HG03378 (cell line): ENCODE results near the gene TAF11L8.
"Not testable (repeated sequence)": the region's sequence is repeated elsewhere in the genome, so short reads cannot be mapped to it uniquely, and the experiment has no call there.

ENCODE experiments used
- ATAC-seq: cut with Tn5 transposase; IDR thresholded peaks from one replicate; pipeline ENCODE4 v1.9.1; 2021; ENCODE audit warnings: mild to moderate bottlenecking, moderate library complexity; ENCODE audit not compliant: unreplicated experiment

Gene TAF11L8

DNA sequence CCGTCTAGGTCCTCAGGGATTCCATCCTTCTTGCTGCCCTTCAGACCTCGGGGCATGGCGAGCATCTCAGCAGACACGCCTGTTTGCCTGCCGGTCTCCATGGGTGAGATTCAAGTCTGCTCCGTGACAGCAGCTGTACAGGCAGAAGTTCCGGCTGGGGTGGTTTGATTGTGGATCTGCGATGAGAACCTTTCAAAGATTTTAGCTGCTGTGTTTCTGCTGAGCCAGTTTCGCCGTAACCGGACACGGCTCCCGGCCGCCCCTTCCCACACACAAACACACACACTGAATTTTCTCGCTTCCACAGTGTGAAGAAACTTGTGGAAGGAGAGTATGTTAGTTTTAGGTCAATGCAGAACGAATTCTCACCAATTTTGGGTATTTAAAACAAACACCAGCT lies at the start of gene TAF11L8:
TAF11L8 (minus strand) TSS at position 101 of the 400 bp plus-strand sequence.
- not testable (repeated sequence) for ATAC-seq

DNA sequence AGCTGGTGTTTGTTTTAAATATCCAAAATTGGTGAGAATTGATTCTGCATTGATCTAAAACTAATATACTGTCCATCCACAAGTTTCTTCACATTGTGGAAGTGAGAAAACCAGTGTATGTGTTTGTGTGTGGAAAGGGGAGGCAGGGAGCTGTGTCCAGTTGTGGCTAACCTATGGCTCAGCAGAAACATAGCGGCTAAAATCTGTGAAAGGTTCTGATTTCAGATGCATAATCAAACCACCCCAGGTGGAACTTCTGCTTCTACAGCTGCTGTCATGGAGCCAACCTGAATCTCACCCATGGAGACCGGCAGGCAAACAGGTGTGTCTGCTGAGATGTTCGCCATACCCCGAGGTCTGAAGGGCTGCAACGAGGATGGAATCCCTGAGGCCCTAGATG lies 43.4 kb upstream of the TAF11L8 start, which contains the start of gene TAF11L14:
TAF11L14 (plus strand) TSS at position 301 of the 400 bp plus-strand sequence.
- no peak for ATAC-seq

DNA sequence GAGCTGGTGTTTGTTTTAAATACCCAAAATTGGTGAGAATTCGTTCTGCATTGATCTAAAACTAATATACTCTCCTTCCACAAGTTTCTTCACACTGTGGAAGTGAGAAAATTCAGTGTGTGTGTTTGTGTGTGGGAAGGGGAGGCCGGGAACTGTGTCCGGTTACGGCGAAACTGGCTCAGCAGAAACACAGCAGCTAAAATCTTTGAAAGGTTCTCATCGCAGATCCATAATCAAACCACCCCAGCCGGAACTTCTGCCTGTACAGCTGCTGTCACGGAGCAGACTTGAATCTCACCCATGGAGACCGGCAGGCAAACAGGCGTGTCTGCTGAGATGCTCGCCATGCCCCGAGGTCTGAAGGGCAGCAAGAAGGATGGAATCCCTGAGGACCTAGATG lies 41.0 kb upstream of the TAF11L8 start, which contains the start of gene TAF11L13:
TAF11L13 (plus strand) TSS at position 301 of the 400 bp plus-strand sequence.
- ATAC-seq, result not testable (repeated sequence)

DNA sequence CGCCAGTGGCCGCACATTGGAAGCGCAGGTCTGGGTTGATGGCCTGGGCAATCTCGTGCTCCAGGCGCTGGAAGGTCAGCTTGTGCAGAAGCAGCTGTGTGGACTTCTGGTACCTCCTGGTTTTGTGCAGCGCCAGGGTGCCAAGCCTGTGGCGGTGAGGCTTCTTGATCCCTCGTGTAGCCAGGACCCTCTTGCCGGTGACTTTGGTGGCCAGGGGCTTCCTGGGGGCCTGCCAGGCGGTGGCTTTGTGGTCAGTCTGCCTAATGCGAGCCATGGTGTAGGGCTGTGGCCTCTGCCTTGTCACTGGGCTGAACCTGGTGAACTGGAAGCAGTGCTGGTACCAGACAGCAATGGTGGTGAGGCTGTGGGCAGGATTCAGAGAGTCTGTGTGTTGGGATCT lies 34.9 kb upstream of the TAF11L8 start:
- ATAC-seq, result no peak

DNA sequence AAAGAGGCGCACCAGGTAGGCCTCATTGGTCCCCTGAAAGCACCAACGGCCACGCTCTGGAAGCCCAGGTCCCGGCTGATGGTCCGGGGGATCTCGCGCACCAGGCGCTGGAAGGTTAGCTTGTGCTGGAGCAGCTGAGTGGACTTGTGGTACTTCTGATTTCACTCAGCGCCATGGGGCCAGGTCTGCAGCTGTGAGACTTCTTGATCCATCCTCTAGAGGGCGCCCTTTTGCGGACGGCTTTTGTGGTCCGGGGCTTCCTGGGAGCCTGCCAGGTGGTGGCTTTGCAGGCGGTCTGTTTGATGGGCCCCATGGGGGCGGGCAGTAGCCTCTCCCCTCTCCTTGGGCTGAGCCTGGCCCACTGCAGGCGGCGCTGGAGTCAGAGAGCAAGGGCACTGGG lies 29.9 kb upstream of the TAF11L8 start:
- no peak for ATAC-seq

DNA sequence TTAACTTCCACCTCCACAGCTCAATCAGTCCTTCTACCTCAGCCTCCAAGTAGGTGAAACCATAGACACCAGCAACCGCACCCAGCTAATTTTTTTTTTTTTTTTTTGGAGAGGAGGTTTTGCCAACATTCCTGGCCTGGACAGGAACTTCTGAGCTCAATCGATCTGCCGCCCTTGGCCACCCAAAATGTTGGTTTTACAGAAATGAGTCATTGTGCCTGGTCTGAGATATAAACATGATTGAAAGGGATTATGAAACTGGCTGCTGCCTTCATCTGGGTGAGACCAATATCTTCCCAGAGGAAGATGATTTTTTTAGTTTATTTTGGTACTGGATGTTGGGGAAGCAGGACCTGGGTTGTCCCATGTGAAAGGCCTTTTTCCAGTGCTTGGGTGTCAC lies 28.6 kb upstream of the TAF11L8 start:
- no peak for ATAC-seq

DNA sequence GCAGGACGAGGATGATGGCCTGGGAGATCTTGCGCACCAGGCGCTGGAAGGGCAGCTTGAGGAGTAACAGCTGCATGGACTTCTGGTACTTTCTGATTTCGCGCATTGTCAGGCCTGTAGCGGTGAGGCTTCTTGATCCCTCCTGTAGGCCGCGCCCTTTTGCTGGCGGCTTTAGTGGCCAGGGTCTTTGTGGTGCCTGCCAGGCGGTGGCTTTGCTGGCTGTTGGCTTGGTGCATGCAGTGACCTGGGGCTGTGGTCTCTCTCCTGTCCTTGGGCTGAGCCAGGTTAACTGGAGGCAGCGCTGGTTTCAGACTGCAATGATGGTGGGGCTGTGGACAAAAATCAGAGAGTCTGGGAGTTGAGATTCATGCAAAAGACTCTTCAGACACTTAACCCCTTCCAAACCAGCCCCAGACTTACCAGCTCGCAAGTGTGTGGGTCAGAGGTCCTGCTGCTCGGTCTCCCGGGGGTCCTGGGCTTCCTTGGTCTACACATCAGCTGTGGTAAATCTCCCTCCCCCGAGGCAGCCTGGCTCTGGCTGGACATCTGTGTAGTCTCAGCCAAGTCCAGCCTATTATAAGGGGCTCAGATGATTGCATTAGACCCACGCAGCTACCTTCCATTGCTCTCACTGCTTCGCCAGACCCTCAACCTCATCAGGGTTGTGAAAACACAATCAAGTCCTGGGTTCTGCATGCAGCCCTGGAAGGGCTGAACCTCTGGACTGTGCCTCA lies 24.3 kb upstream of the TAF11L8 start:
- ATAC-seq, result no peak

DNA sequence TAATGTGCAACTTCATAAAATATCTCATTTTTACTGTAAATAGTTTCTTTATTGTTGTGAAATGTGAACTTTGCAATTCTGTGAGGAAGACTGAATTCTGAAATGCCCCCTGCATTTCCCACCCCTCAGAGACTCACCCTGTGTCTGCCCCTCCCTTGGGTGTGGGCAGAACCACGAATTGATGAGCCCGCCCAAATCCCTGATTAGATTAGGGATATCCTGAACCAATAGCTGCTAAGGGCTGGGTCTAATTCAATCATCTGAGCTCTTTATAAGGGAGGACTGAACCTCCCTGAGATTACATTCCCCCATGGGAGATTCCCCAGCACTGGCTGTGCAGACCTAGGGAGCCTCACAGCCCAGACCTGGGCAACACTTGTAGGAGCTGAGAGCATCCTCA lies 19.3 kb upstream of the TAF11L8 start, which contains the start of gene TAF11L12:
TAF11L12 (plus strand) TSS at position 301 of the 400 bp plus-strand sequence.
- not testable (repeated sequence) for ATAC-seq

DNA sequence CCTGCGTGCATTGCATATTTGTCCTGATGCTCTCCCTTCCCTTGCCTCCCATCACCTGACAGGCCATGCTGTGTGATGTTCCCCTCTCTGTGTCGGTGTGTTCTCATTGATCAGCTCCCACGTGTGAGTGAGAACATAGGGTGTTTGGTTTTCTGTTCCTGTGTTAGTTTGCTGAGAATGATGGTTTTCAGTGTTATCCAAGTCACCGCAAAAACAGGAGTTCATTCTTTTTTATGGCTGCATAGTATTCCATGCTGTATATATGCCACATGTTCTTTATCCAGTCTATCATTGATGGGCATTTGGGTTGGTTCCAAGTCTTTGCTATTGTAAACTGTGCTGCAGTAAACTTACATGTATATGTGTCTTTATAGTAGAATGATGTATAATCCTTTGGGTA lies 16.7 kb upstream of the TAF11L8 start:
- ATAC-seq, result not testable (repeated sequence)

DNA sequence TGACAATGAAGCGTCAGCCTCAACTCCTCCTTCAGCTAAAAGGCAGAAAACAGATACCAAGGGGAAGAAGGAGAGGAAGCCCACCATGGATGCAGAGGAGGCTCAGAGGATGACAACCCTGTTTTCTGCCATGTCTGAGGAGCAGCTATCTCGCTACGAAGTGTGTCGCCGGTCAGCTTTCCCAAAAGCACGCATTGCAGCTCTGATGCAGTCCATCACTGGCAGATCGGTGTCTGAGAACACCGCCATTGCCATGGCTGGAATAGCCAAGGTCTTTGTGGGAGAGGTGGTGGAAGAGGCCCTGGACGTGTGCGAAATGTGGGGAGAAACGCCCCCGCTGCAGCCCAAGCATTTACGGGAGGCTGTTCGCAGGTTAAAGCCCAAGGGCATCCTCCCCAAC lies 14.2 kb upstream of the TAF11L8 start:
- ATAC-seq, result no peak

DNA sequence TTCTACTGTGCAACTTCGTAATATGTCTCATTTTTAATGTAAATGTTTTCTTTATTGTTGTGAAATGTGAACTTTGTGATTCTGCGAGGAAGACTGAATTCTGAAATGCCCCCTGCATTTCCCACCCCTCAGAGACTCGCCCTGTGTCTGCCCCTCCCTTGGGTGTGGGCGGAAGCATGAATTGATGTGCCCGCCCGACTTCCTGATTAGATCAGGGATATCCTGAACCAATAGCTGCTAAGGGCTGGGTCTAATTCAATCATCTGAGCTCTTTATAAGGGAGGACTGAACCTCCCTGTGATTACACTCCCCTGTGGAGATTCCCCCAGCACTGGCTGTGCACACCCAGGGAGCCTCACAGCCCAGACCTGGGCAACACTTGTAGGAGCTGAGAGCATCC lies 13.1 kb upstream of the TAF11L8 start, which contains the start of gene TAF11L11:
TAF11L11 (plus strand) TSS at position 304 of the 400 bp plus-strand sequence.
- ATAC-seq, result not testable (repeated sequence)

DNA sequence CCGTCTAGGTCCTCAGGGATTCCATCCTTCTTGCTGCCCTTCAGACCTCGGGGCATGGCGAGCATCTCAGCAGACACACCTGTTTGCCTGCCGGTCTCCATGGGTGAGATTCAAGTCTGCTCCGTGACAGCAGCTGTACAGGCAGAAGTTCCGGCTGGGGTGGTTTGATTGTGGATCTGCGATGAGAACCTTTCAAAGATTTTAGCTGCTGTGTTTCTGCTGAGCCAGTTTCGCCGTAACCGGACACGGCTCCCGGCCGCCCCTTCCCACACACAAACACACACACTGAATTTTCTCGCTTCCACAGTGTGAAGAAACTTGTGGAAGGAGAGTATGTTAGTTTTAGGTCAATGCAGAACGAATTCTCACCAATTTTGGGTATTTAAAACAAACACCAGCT lies 7.0 kb upstream of the TAF11L8 start, which contains the start of gene TAF11L10:
TAF11L10 (minus strand) TSS at position 101 of the 400 bp plus-strand sequence.
- ATAC-seq, result not testable (repeated sequence)

DNA sequence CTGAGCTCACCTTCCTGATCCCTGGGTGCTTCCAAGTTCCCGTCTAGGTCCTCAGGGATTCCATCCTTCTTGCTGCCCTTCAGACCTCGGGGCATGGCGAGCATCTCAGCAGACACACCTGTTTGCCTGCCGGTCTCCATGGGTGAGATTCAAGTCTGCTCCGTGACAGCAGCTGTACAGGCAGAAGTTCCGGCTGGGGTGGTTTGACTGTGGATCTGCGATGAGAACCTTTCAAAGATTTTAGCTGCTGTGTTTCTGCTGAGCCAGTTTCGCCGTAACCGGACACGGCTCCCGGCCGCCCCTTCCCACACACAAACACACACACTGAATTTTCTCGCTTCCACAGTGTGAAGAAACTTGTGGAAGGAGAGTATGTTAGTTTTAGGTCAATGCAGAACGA lies 3.5 kb upstream of the TAF11L8 start, which contains the start of gene TAF11L9:
TAF11L9 (minus strand) TSS at position 140 of the 400 bp plus-strand sequence.
- not testable (repeated sequence) for ATAC-seq

DNA sequence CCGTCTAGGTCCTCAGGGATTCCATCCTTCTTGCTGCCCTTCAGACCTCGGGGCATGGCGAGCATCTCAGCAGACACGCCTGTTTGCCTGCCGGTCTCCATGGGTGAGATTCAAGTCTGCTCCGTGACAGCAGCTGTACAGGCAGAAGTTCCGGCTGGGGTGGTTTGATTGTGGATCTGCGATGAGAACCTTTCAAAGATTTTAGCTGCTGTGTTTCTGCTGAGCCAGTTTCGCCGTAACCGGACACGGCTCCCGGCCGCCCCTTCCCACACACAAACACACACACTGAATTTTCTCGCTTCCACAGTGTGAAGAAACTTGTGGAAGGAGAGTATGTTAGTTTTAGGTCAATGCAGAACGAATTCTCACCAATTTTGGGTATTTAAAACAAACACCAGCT lies 5.1 kb downstream of the TAF11L8 start, which contains the start of gene TAF11L7:
TAF11L7 (minus strand) TSS at position 101 of the 400 bp plus-strand sequence.
- not testable (repeated sequence) for ATAC-seq
